Prostate gland (tissue), 2 donors: ENCODE measurements around the gene MEX3D.

Source experiments
- POLR2A ChIP-seq: fragments of 450-650 bp; IDR thresholded peaks from one replicate; pipeline ENCODE4 v1.6.1; 2016; ENCODE audit warnings: antibody characterized with exemption, mild to moderate bottlenecking
- TF ChIP-seq, protein P1 (sequence below), 4 experiments: fragments of 200-600 bp in 2 of 4; fragments of 450-650 bp in 2 of 4; sonication (generic) in 2 of 4; IDR thresholded peaks; 1 replicate in 3 of 4; 2 replicates in 1 of 4; pipeline ENCODE4 v1.5.1; 2016 to 2019; ENCODE audit warnings: antibody characterized with exemption in 4 of 4, mild to moderate bottlenecking in 2 of 4, moderate library complexity in 2 of 4

DNA sequence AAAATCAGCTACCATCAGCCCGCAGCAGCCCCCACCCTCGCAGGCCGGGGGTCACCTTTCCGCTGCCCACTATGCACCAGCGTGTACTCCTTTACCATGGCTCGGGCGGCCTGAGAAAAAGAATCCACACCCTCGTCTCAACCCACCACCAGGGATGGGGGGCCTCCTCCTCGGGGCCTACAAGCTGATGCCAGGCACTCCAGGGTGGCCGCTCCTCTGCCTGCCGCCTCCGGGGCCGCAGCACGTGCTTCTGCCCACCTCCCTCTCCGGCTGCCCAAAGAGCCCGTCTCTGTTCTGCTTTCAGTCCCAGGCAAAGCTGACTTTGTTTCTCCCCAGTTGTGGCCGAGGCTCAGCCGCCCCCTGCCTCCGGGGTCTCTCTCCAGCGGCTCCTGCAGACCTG is 11.1 kb upstream of the MEX3D start:
- TF ChIP-seq, protein P1, sequence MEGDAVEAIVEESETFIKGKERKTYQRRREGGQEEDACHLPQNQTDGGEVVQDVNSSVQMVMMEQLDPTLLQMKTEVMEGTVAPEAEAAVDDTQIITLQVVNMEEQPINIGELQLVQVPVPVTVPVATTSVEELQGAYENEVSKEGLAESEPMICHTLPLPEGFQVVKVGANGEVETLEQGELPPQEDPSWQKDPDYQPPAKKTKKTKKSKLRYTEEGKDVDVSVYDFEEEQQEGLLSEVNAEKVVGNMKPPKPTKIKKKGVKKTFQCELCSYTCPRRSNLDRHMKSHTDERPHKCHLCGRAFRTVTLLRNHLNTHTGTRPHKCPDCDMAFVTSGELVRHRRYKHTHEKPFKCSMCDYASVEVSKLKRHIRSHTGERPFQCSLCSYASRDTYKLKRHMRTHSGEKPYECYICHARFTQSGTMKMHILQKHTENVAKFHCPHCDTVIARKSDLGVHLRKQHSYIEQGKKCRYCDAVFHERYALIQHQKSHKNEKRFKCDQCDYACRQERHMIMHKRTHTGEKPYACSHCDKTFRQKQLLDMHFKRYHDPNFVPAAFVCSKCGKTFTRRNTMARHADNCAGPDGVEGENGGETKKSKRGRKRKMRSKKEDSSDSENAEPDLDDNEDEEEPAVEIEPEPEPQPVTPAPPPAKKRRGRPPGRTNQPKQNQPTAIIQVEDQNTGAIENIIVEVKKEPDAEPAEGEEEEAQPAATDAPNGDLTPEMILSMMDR (IDR thresholded peaks at IDR 0.05), result no peak
- no peak for TF ChIP-seq POLR2A
